Keratinocyte (primary cell): ENCODE results near the gene LEKR1. TPM values are rescaled to one million over a fixed set of nuclear protein-coding genes. Genes with fewer than 3 reads are reported as not detected.

Experiments
- DNase-seq: peaks from one replicate; pipeline ENCODE4 v3.0.0-alpha.2; 2011; ENCODE audit warnings: low read depth, missing footprints, low spot score
- FAIRE-seq: peaks from 2 replicates; lab custom pipeline; 2011; peaks lifted over from hg19 to GRCh38; lab: Jason Lieb, UNC
- H2AFZ ChIP-seq: 2 replicates; pipeline ENCODE4 v1.6.0; 2012; ENCODE audit warnings: low read length, control low read depth, inconsistent platforms; ENCODE audit not compliant: control insufficient read depth
- H3K27ac ChIP-seq: 2 replicates; pipeline ENCODE4 v1.5.1; 2011; ENCODE audit warnings: low read length; ENCODE audit not compliant: control insufficient read depth, insufficient read depth
- H3K27me3 ChIP-seq: 3 replicates; pipeline ENCODE4 v1.6.0; 2011; ENCODE audit warnings: low read length; ENCODE audit not compliant: control insufficient read depth, insufficient read depth; ENCODE audit errors: extremely low read depth
- H3K36me3 ChIP-seq, 2 experiments: 2 replicates in 1 of 2; 3 replicates in 1 of 2; pipeline ENCODE4 v1.5.1; 2011; ENCODE audit warnings: low read length in 2 of 2, mild to moderate bottlenecking in 1 of 2; ENCODE audit not compliant: control insufficient read depth in 2 of 2, insufficient read depth in 2 of 2; ENCODE audit errors: extremely low read depth in 1 of 2
- H3K4me1 ChIP-seq: 3 replicates; pipeline ENCODE4 v1.5.1; 2011; ENCODE audit warnings: low read length; ENCODE audit not compliant: control insufficient read depth, insufficient read depth; ENCODE audit errors: extremely low read depth
- H3K4me2 ChIP-seq: 3 replicates; pipeline ENCODE4 v1.6.0; 2011; ENCODE audit warnings: low read depth, low read length; ENCODE audit not compliant: control insufficient read depth, insufficient read depth; ENCODE audit errors: extremely low read depth
- H3K4me3 ChIP-seq, 3 experiments: fragments of 200-600 bp in 1 of 3; sonication (generic) in 1 of 3; 2 replicates in 2 of 3; 3 replicates in 1 of 3; pipeline ENCODE4 v1.5.1; 2011 to 2016; ENCODE audit warnings: low read length in 3 of 3, mild to moderate bottlenecking in 3 of 3, control low read depth in 2 of 3, inconsistent platforms in 1 of 3, low read depth in 1 of 3, mixed read lengths in 1 of 3, mixed run types in 1 of 3, moderate library complexity in 1 of 3; ENCODE audit not compliant: control insufficient read depth in 2 of 3, insufficient read depth in 2 of 3; ENCODE audit errors: extremely low read depth in 1 of 3
- H3K79me2 ChIP-seq: 2 replicates; pipeline ENCODE4 v1.6.0; 2012; ENCODE audit warnings: low read length; ENCODE audit not compliant: control insufficient read depth, insufficient read depth
- H3K9ac ChIP-seq: 3 replicates; pipeline ENCODE4 v1.6.0; 2011; ENCODE audit warnings: low read length; ENCODE audit not compliant: control insufficient read depth, insufficient read depth; ENCODE audit errors: extremely low read depth
- H3K9me1 ChIP-seq: 3 replicates; pipeline ENCODE4 v1.6.0; 2011; ENCODE audit warnings: low read length; ENCODE audit not compliant: control insufficient read depth, insufficient read depth; ENCODE audit errors: extremely low read depth
- H3K9me3 ChIP-seq: 2 replicates; pipeline ENCODE4 v1.5.1; 2012; ENCODE audit warnings: low read depth, low read length; ENCODE audit not compliant: control insufficient read depth
- H4K20me1 ChIP-seq: 3 replicates; pipeline ENCODE4 v1.6.0; 2011; ENCODE audit warnings: low read length; ENCODE audit not compliant: control insufficient read depth, insufficient read depth; ENCODE audit errors: extremely low read depth
- CTCF ChIP-seq, 3 experiments: IDR thresholded peaks in 1 of 3; conservative IDR thresholded peaks in 1 of 3; optimal IDR thresholded peaks in 1 of 3; 2 replicates in 2 of 3; 3 replicates in 1 of 3; pipeline versions ENCODE3 to v1.5.1; 2011; ENCODE audit warnings: low read length in 3 of 3, mild to moderate bottlenecking in 3 of 3, moderate library complexity in 2 of 3, control low read depth in 1 of 3, inconsistent platforms in 1 of 3; ENCODE audit not compliant: insufficient read depth in 2 of 3; ENCODE audit errors: extremely low read depth in 1 of 3
- EZH2 ChIP-seq: IDR thresholded peaks from one replicate; pipeline ENCODE4 v1.6.1; 2012; ENCODE audit warnings: inconsistent platforms, mild to moderate bottlenecking, low read length, moderate library complexity
- dilution Hi-C: fragments of 300-500 bp; cut with MboI; formaldehyde crosslinking; loops from one replicate; pipeline ENCODE4 v1.7.0; 2020; ENCODE audit warnings: low sequenced_read_pairs; ENCODE audit not compliant: extremely low pct_ligation_motif_present
- polyA plus RNA-seq, 5 experiments: library from polyadenylated mRNA; depleted of rRNA in 3 of 5; stranded (reverse) in 3 of 5; stranded (forward) in 1 of 5; unstranded in 1 of 5; fragments of >200 nt; gene quantifications; 1 replicate in 1 of 5; 2 replicates in 3 of 5; 3 replicates in 1 of 5; pipeline versions ENCODE4 v1.2.1 to v1.2.3, GENCODE V29; 2011 to 2012; ENCODE audit warnings: missing spikeins in 2 of 5, low read depth in 1 of 5, low replicate concordance in 1 of 5

LEKR1 gene
- polyA plus RNA-seq, 1 donor (not counting 4 experiments of a cell fraction or from before 2014, with no cell fraction given): 0.63 TPM

- Histone ChIP-seq H3K4me2 (no peak overlapping the region), H3K36me3 (no peaks in the 10 kb centered on the region), H3K4me3 (no peak overlapping the region), H3K4me1 (no peaks in the 10 kb centered on the region), H3K79me2 (no peaks in the 10 kb centered on the region), H3K9me3 (no peaks in the 10 kb centered on the region), H4K20me1 (no peaks in the 10 kb centered on the region), H2AFZ (no peak overlapping the region), H3K27me3 (no peaks in the 10 kb centered on the region), H3K9me1 (no peaks in the 10 kb centered on the region), H3K27ac (no peak overlapping the region), H3K9ac (no peak overlapping the region)
- FAIRE-seq: no peak
- dilution Hi-C loops: no loop called here
- no peak for TF ChIP-seq CTCF (optimal IDR thresholded peaks at IDR 0.05 in 1 of 3, IDR thresholded peaks at IDR 0.05 in 1 of 3, conservative IDR thresholded peaks at IDR 0.05 in 1 of 3; ENCODE audit: extremely low read depth in 1 of 3, insufficient read depth in 2 of 3, low read length in 3 of 3)
- no peak for TF ChIP-seq EZH2
- no peak for DNase-seq
Measured at GRCh38 chr3:157061265-157061664, 235.1 kb downstream of the LEKR1 start.

GRCh38 chr3:157063469-157063868 lies 237.3 kb downstream of the LEKR1 start:
- Histone ChIP-seq H3K9ac (no peak overlapping the region), H3K9me3 (no peaks in the 10 kb centered on the region), H3K4me1 (no peaks in the 10 kb centered on the region), H2AFZ (no peak overlapping the region), H3K4me2 (no peak overlapping the region), H3K27ac (no peak overlapping the region), H3K27me3 (no peaks in the 10 kb centered on the region), H3K36me3 (no peaks in the 10 kb centered on the region), H3K9me1 (no peaks in the 10 kb centered on the region), H3K79me2 (no peaks in the 10 kb centered on the region), H4K20me1 (no peaks in the 10 kb centered on the region), H3K4me3 (no peak overlapping the region)
- FAIRE-seq (no peak), DNase-seq (no peak)
- TF ChIP-seq CTCF (optimal IDR thresholded peaks at IDR 0.05 in 1 of 3, IDR thresholded peaks at IDR 0.05 in 1 of 3, conservative IDR thresholded peaks at IDR 0.05 in 1 of 3; ENCODE audit: extremely low read depth in 1 of 3, insufficient read depth in 2 of 3, low read length in 3 of 3) (no peak), EZH2 (no peak)
- dilution Hi-C loops: no loop called here
